T-cell (primary cell): ENCODE results near the gene ATPAF2. TPM values are rescaled to one million over a fixed set of nuclear protein-coding genes. Genes with fewer than 3 reads are reported as not detected.

ENCODE experiments used
- ATAC-seq, 4 experiments: fragments of 200-7000 bp in 3 of 4; fragments of 150-1000 bp in 1 of 4; cut with Tn5 transposase; replicated peaks in 1 of 4; 1 replicate in 3 of 4; 2 replicates in 1 of 4; pipeline ENCODE4 v1.10.0; 2021; ENCODE audit warnings: moderate library complexity in 3 of 4, mild to moderate bottlenecking in 2 of 4, moderate number of reproducible peaks in 1 of 4
- CTCF ChIA-PET, 2 donors: fragments of 300-600 bp; sonication (Branson Sonifier 250); formaldehyde crosslinking; loops; one replicate each; lab custom pipeline; 2022; ENCODE audit warnings: antibody characterized with exemption in 2 of 2; lab: Charles Lee
- POLR2A ChIA-PET, 2 donors: fragments of 300-600 bp; sonication (Branson Sonifier 250); formaldehyde crosslinking; loops; one replicate each; lab custom pipeline; 2022; ENCODE audit warnings: antibody characterized with exemption in 2 of 2; lab: Charles Lee
- DNase-seq, 35 experiments: peaks; one replicate each; pipeline versions ENCODE4 v3.0.0 to v3.0.0-alpha.2; 2013 to 2023
- H3K27ac ChIP-seq: one replicate; pipeline ENCODE4 v1.5.1; 2013; ENCODE audit warnings: low read length
- H3K27me3 ChIP-seq, 2 experiments: replicated peaks in 1 of 2; 1 replicate in 1 of 2; 2 replicates in 1 of 2; pipeline versions ENCODE4 v1.6.1 to v1.7.0; 2013; ENCODE audit warnings: low read length in 1 of 2, mixed read lengths in 1 of 2; ENCODE audit not compliant: control insufficient read depth in 2 of 2, insufficient read depth in 2 of 2; ENCODE audit errors: extremely low read depth in 1 of 2
- H3K36me3 ChIP-seq, 2 donors: 1 replicate in 1 of 2; 2 replicates in 1 of 2; pipeline versions ENCODE4 v1.6.1 to v1.7.0; 2013; ENCODE audit warnings: low read length in 1 of 2; ENCODE audit not compliant: control insufficient read depth in 2 of 2, insufficient read depth in 1 of 2; ENCODE audit errors: extremely low read depth in 1 of 2
- H3K4me1 ChIP-seq, 2 experiments: 1 replicate in 1 of 2; 2 replicates in 1 of 2; pipeline versions ENCODE4 v1.6.1 to v1.7.0; 2013; ENCODE audit warnings: low read length in 2 of 2, mixed read lengths in 1 of 2; ENCODE audit not compliant: insufficient read depth in 2 of 2, control insufficient read depth in 1 of 2; ENCODE audit errors: extremely low read depth in 1 of 2
- H3K4me3 ChIP-seq, 2 donors: 1 replicate in 1 of 2; 2 replicates in 1 of 2; pipeline versions ENCODE4 v1.5.1 to v1.7.0; 2013; ENCODE audit warnings: mild to moderate bottlenecking in 2 of 2, low read length in 1 of 2, moderate library complexity in 1 of 2; ENCODE audit not compliant: control insufficient read depth in 1 of 2; ENCODE audit errors: extremely low read depth in 1 of 2
- H3K9me3 ChIP-seq: 2 replicates; pipeline ENCODE4 v1.7.0; 2013
- H3K27ac Mint-ChIP-seq, 2 donors: one replicate each; pipeline ENCODE4 v1.8.0; 2020 to 2021; ENCODE audit warnings: mild to moderate bottlenecking in 2 of 2, mixed read lengths in 2 of 2
- H3K27me3 Mint-ChIP-seq, 2 donors: one replicate each; pipeline ENCODE4 v1.8.0; 2021 to 2022; ENCODE audit warnings: mixed read lengths in 2 of 2
- H3K36me3 Mint-ChIP-seq: one replicate; pipeline ENCODE4 v1.8.0; 2021; ENCODE audit warnings: mixed read lengths
- H3K4me1 Mint-ChIP-seq, 3 donors: one replicate each; pipeline ENCODE4 v1.8.0; 2020 to 2022; ENCODE audit warnings: mixed read lengths in 3 of 3, mild to moderate bottlenecking in 1 of 3
- H3K4me3 Mint-ChIP-seq, 3 donors: one replicate each; pipeline ENCODE4 v1.8.0; 2020 to 2022; ENCODE audit warnings: mild to moderate bottlenecking in 3 of 3, mixed read lengths in 3 of 3, moderate library complexity in 3 of 3
- H3K9me3 Mint-ChIP-seq, 3 donors: one replicate each; pipeline ENCODE4 v1.8.0; 2020 to 2022; ENCODE audit warnings: mixed read lengths in 3 of 3
- WGBS: methylation state at CpG from one replicate; pipeline ENCODE4 v1.1.5; 2013; ENCODE audit warnings: missing lambda C conversion rate; ENCODE audit not compliant: insufficient coverage; 5-methylcytosine and 5-hydroxymethylcytosine counted together
- total RNA-seq, 35 experiments: library from RNA in 6 of 35; stranded (reverse) in 6 of 35; fragments of 120-200 nt in 1 of 35; gene quantifications; one replicate each; pipeline versions ENCODE4 v1.2.1 to v1.2.4 and lab custom pipeline; 2013 to 2026

Gene ATPAF2
- total RNA-seq, 5 donors from 2014 or later (not counting 1 experiment from before 2014, with no cell fraction given): 23.6 to 32.9 (median 27.7) TPM

GRCh38 chr17:18043491-18043890 lies 4.5 kb upstream of the ATPAF2 start:
- POLR2A ChIA-PET: no interaction called here
- H3K4me1 ChIP-seq: peaks cover 6 to 21% of the 10 kb centered on the region in 2 experiments
- Mint-ChIP-seq H3K36me3 (peaks cover 12% of the 10 kb centered on the region), H3K4me1 (peaks cover 31 to 40% (median 40%) of the 10 kb centered on the region in 3 donors), H3K27ac (no peak overlapping the region), H3K27me3 (no peaks in the 10 kb centered on the region), H3K9me3 (no peaks in the 10 kb centered on the region), H3K4me3 (no peak overlapping the region)
- DNase-seq (peak in 1 of 35 experiments; percentile 35), ATAC-seq (no peak)
- no peak overlapping the region for H3K27ac ChIP-seq
- no peaks in the 10 kb centered on the region for H3K27me3 ChIP-seq
- 80% methylated on average over 1 of the region's 1 CpG for WGBS
- CTCF ChIA-PET: no interaction called here
- H3K9me3 ChIP-seq: no peaks in the 10 kb centered on the region
- peaks cover 0 to 18% of the 10 kb centered on the region in 2 donors for H3K36me3 ChIP-seq
- no peak overlapping the region for H3K4me3 ChIP-seq

DNA sequence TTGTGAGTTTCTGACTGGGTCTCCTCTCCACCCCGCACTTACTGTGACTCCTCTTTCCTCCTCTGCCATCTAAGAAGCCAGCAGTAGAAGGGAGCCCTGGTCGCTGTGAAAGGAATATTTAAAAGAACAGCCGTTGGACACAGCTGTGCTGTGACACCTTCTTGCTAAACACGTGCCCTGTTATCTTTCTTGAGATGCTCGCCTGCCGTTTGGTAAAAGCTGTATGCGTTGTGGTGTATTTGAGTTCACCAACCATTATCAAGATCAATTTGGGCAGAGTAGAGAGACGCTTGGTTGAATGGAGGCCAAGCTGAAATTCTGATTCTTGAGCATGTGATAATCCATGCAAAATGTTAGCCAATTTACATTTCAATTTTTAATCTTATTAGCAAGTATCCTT lies 4.0 kb upstream of the ATPAF2 start:
- peaks cover 10 to 26% of the 10 kb centered on the region in 2 experiments for H3K4me1 ChIP-seq
- ATAC-seq: no peak
- peaks cover 35 to 45% (median 44%) of the 10 kb centered on the region in 3 donors for H3K4me1 Mint-ChIP-seq
- no peak overlapping the region for H3K27ac ChIP-seq
- no peak overlapping the region for H3K4me3 ChIP-seq
- ChIA-PET CTCF (no interaction called here), POLR2A (no interaction called here)
- no peaks in the 10 kb centered on the region for H3K27me3 Mint-ChIP-seq
- H3K9me3 ChIP-seq: no peaks in the 10 kb centered on the region
- H3K27me3 ChIP-seq: no peaks in the 10 kb centered on the region
- no peak for DNase-seq
- peaks cover 12% of the 10 kb centered on the region for H3K36me3 Mint-ChIP-seq
- no peaks in the 10 kb centered on the region for H3K9me3 Mint-ChIP-seq
- no peak overlapping the region for H3K27ac Mint-ChIP-seq
- 97% methylated on average over 4 of the region's 8 CpGs for WGBS
- H3K36me3 ChIP-seq: peaks cover 0 to 18% of the 10 kb centered on the region in 2 donors
- H3K4me3 Mint-ChIP-seq: no peak overlapping the region

- ChIA-PET CTCF (no interaction called here), POLR2A (interaction anchor here in 1 of 2 donors (0.6 kb wide), 1 partner anchor 358 kb away, joined by 3 read pairs; no protein-coding TSS in a partner anchor)
- Histone ChIP-seq H3K4me1 (peaks cover 13 to 36% of the 10 kb centered on the region in 2 experiments), H3K27me3 (no peaks in the 10 kb centered on the region), H3K27ac (no peak overlapping the region), H3K9me3 (no peaks in the 10 kb centered on the region), H3K4me3 (no peak overlapping the region), H3K36me3 (peaks cover 0 to 9% of the 10 kb centered on the region in 2 donors)
- no CpG with 5 or more reads among the region's 1 CpG for WGBS
- Mint-ChIP-seq H3K27ac (no peak overlapping the region), H3K27me3 (no peaks in the 10 kb centered on the region), H3K36me3 (peaks cover 5% of the 10 kb centered on the region), H3K4me3 (peak overlapping the region; percentile 88 to 91 (median 91)), H3K4me1 (peaks cover 45 to 55% (median 54%) of the 10 kb centered on the region in 3 donors), H3K9me3 (no peaks in the 10 kb centered on the region)
- DNase-seq: no peak
- no peak for ATAC-seq
Measured at GRCh38 chr17:18041776-18042175, 2.8 kb upstream of the ATPAF2 start.

DNA sequence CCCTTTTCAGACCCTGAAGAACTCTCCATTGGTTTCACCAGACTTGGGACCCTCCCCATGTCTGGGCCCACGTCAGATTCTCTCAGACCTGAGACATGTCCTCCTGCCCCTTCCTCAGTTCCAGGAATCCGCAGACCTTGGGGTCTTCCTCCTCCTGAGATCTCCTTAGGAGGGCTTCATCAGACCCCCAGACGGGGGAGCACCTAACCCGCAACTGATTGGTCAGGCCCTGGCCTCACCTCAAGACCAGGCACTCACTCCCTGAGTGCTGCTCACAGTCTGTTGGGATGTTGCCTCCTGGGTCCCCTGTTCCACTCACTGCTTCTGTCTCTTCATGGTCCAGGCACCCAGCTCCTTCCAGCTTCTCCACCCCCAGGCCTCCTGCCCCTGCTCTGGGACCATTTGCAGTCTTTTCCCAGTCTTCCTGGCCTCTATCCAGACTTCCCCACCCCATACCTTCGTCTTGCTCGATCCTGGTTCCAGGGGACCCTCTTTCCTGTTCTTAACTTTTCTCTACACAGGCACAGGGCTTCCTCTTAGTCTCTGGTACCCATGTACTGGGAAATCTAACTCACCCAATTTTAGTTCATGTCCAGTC lies 1.4 kb upstream of the ATPAF2 start:
- no peaks in the 10 kb centered on the region for H3K27me3 Mint-ChIP-seq
- CTCF ChIA-PET: no interaction called here
- POLR2A ChIA-PET: interaction anchor here in 1 of 2 donors (0.6 kb wide), 2 partner anchors 71 to 149 kb away, joined by 3 to 4 read pairs; no protein-coding TSS in a partner anchor
- H3K27ac Mint-ChIP-seq: peak overlapping the region; percentile 75 to 81
- 68% methylated on average over 6 of the region's 6 CpGs for WGBS
- no peaks in the 10 kb centered on the region for H3K27me3 ChIP-seq
- no peak overlapping the region for H3K27ac ChIP-seq
- peak in 2 of 35 experiments; percentile 4 to 11 for DNase-seq
- peaks cover 0 to 2% of the 10 kb centered on the region in 2 donors for H3K36me3 ChIP-seq
- H3K4me3 ChIP-seq: peak overlapping the region; percentile 67 to 91
- peaks cover 5% of the 10 kb centered on the region for H3K36me3 Mint-ChIP-seq
- H3K4me1 ChIP-seq: peaks cover 13 to 36% of the 10 kb centered on the region in 2 experiments
- no peak for ATAC-seq
- H3K4me1 Mint-ChIP-seq: peaks cover 45 to 59% (median 57%) of the 10 kb centered on the region in 3 donors
- H3K4me3 Mint-ChIP-seq: peak overlapping the region; percentile 88 to 91 (median 91)
- no peaks in the 10 kb centered on the region for H3K9me3 Mint-ChIP-seq
- H3K9me3 ChIP-seq: no peaks in the 10 kb centered on the region

GRCh38 chr17:18039535-18040260 lies 730 bp upstream of the ATPAF2 start:
- no peaks in the 10 kb centered on the region for H3K9me3 Mint-ChIP-seq
- peaks cover 4% of the 10 kb centered on the region for H3K36me3 Mint-ChIP-seq
- peak overlapping the region; percentile 91 to 98 (median 92) for H3K4me3 Mint-ChIP-seq
- Histone ChIP-seq H3K4me1 (peaks cover 13 to 36% of the 10 kb centered on the region in 2 experiments), H3K4me3 (peak overlapping the region; percentile 67 to 91), H3K36me3 (peaks cover 0 to 2% of the 10 kb centered on the region in 2 donors), H3K9me3 (no peaks in the 10 kb centered on the region), H3K27ac (no peak overlapping the region), H3K27me3 (no peaks in the 10 kb centered on the region)
- H3K27me3 Mint-ChIP-seq: no peaks in the 10 kb centered on the region
- ATAC-seq (peak; percentile 45 to 63 (median 52)), DNase-seq (peak in 5 of 35 experiments; percentile 7 to 44 (median 22))
- ChIA-PET CTCF (no interaction called here), POLR2A (interaction anchor here in 1 of 2 donors (0.6 kb wide), 1 partner anchor 148 kb away, joined by 3 read pairs; no protein-coding TSS in a partner anchor)
- 1% methylated on average over 56 of the region's 81 CpGs for WGBS
- H3K27ac Mint-ChIP-seq: peak overlapping the region; percentile 75 to 95
- peaks cover 45 to 59% (median 57%) of the 10 kb centered on the region in 3 donors for H3K4me1 Mint-ChIP-seq
